NK-92 treated with Interleukin-12 subunit alpha and Interleukin-12 subunit beta, amount 100 ng/mL, for 24 hours (cell line): ENCODE data around the gene AMDHD1.
"Not testable (repeated sequence)": the region's sequence is repeated elsewhere in the genome, so short reads cannot be mapped to it uniquely, and the experiment has no call there.

Experiments used
- DNase-seq: peaks from one replicate; lab custom pipeline; 2025; lab: John Stamatoyannopoulos, UW

Gene AMDHD1

GRCh38 chr12:95963096-95963495 is 20.0 kb downstream of the AMDHD1 start:
- no peak for DNase-seq

- DNase-seq: no peak
Observed at GRCh38 chr12:95966287-95966870, 23.2 kb downstream of the AMDHD1 start.

GRCh38 chr12:95967301-95967700 is 24.2 kb downstream of the AMDHD1 start:
- DNase-seq: no peak

- not testable (repeated sequence) for DNase-seq
Observed at GRCh38 chr12:95969116-95969515, 26.0 kb downstream of the AMDHD1 start.

- no peak for DNase-seq
Observed at GRCh38 chr12:95970905-95971304, 27.8 kb downstream of the AMDHD1 start.

- DNase-seq: no peak
Observed at GRCh38 chr12:95972832-95973456, 29.8 kb downstream of the AMDHD1 start.

- DNase-seq: no peak
Observed at GRCh38 chr12:95974358-95974757, 31.2 kb downstream of the AMDHD1 start.

GRCh38 chr12:95975491-95975890 is 32.4 kb downstream of the AMDHD1 start:
- no peak for DNase-seq

- DNase-seq: no peak
Observed at GRCh38 chr12:95976416-95976832, 33.3 kb downstream of the AMDHD1 start.

GRCh38 chr12:95977764-95978305 is 34.7 kb downstream of the AMDHD1 start:
- no peak for DNase-seq

- DNase-seq: no peak
Observed at GRCh38 chr12:95978351-95978750, 35.2 kb downstream of the AMDHD1 start.

- no peak for DNase-seq
Observed at GRCh38 chr12:95978774-95979173, 35.6 kb downstream of the AMDHD1 start.

- no peak for DNase-seq
Observed at GRCh38 chr12:95980437-95980836, 37.3 kb downstream of the AMDHD1 start.

- DNase-seq: no peak
Observed at GRCh38 chr12:95982602-95983001, 39.5 kb downstream of the AMDHD1 start.

- DNase-seq: no peak
Observed at GRCh38 chr12:95984682-95985081, 41.6 kb downstream of the AMDHD1 start.

GRCh38 chr12:95986635-95987570 is 43.8 kb downstream of the AMDHD1 start:
- no peak for DNase-seq

GRCh38 chr12:95988506-95989275 is 45.6 kb downstream of the AMDHD1 start:
- no peak for DNase-seq

- DNase-seq: no peak
Observed at GRCh38 chr12:95989504-95990123, 46.5 kb downstream of the AMDHD1 start.

- no peak for DNase-seq
Observed at GRCh38 chr12:95990136-95990535, 47.0 kb downstream of the AMDHD1 start.

- no peak for DNase-seq
Observed at GRCh38 chr12:95993907-95994306, 50.8 kb downstream of the AMDHD1 start.

GRCh38 chr12:95994476-95994875 is 51.3 kb downstream of the AMDHD1 start:
- no peak for DNase-seq
